Smooth muscle cell (in vitro differentiated cells): ENCODE measurements around the gene TXNL4A. TPM values are rescaled to one million over a fixed set of nuclear protein-coding genes. Genes with fewer than 3 reads are reported as not detected.

Experiments
- DNase-seq: peaks from one replicate; lab custom pipeline; 2025; ENCODE audit not compliant: unreplicated experiment; lab: John Stamatoyannopoulos, UW
- H2AFZ ChIP-seq: fragments of 200-600 bp; sonication (generic); 2 replicates; pipeline ENCODE4 v1.6.0; 2016; ENCODE audit warnings: antibody characterized with exemption, low read depth, mild to moderate bottlenecking
- H3F3A ChIP-seq: fragments of 200-600 bp; sonication (generic); 2 replicates; pipeline ENCODE4 v1.6.0; 2017; ENCODE audit warnings: antibody characterized with exemption, low read depth
- H3K27ac ChIP-seq: fragments of 200-600 bp; sonication (generic); 2 replicates; pipeline ENCODE4 v1.5.1; 2016; ENCODE audit warnings: low read depth, mild to moderate bottlenecking
- H3K27me3 ChIP-seq: fragments of 200-600 bp; sonication (generic); 2 replicates; pipeline ENCODE4 v1.6.1; 2016; ENCODE audit warnings: low read depth, mild to moderate bottlenecking
- H3K36me3 ChIP-seq: fragments of 200-600 bp; sonication (generic); 2 replicates; pipeline ENCODE4 v1.5.1; 2016; ENCODE audit warnings: low read depth
- H3K4me1 ChIP-seq: fragments of 200-600 bp; sonication (generic); 2 replicates; pipeline ENCODE4 v1.5.1; 2016; ENCODE audit warnings: low read depth
- H3K4me2 ChIP-seq: fragments of 200-600 bp; sonication (generic); 2 replicates; pipeline ENCODE4 v1.6.0; 2016; ENCODE audit warnings: mild to moderate bottlenecking
- H3K4me3 ChIP-seq: fragments of 200-600 bp; sonication (generic); 2 replicates; pipeline ENCODE4 v1.5.1; 2016; ENCODE audit warnings: mild to moderate bottlenecking
- H3K79me2 ChIP-seq: fragments of 200-600 bp; sonication (generic); 2 replicates; pipeline ENCODE4 v1.6.0; 2016; ENCODE audit warnings: low read depth, mild to moderate bottlenecking
- H3K9ac ChIP-seq: fragments of 200-600 bp; sonication (generic); 2 replicates; pipeline ENCODE4 v1.6.0; 2016; ENCODE audit warnings: low read depth
- H3K9me3 ChIP-seq: fragments of 200-600 bp; sonication (generic); replicated peaks from 2 replicates; pipeline ENCODE4 v1.5.1; 2016; ENCODE audit warnings: low read depth
- H4K20me1 ChIP-seq: fragments of 200-600 bp; sonication (generic); 2 replicates; pipeline ENCODE4 v1.6.0; 2016; ENCODE audit warnings: low read depth
- CTCF ChIP-seq: fragments of 200-600 bp; sonication (generic); IDR thresholded peaks from 2 replicates; pipeline ENCODE4 v1.5.1; 2017; ENCODE audit warnings: borderline replicate concordance, mild to moderate bottlenecking, antibody characterized with exemption; ENCODE audit not compliant: insufficient read depth, poor library complexity, severe bottlenecking
- WGBS: methylation state at CpG from one replicate; pipeline ENCODE4 v1.1.7; 2016; ENCODE audit warnings: low lambda C conversion rate; 5-methylcytosine and 5-hydroxymethylcytosine counted together
- polyA plus RNA-seq: library from polyadenylated mRNA; unstranded; fragments of >200 nt; fragmentation: Nextera tagmentation; extraction: Ambion mirVana; gene quantifications from 2 replicates; pipeline ENCODE4 v1.2.1, GENCODE V29; 2016
- total RNA-seq: library from RNA; depleted of rRNA; stranded (reverse); fragments of >200 nt; gene quantifications from 2 replicates; pipeline ENCODE4 v1.2.3, GENCODE V29; 2014

TXNL4A gene
- total and polyA plus RNA-seq, 2 experiments from 2014 or later = 62.2 to 243 TPM

GRCh38 chr18:79921984-79922965 lies 66.1 kb downstream of the TXNL4A start:
- Histone ChIP-seq H3K4me3 (no peak overlapping the region), H3K79me2 (no peaks in the 10 kb centered on the region), H3K36me3 (no peaks in the 10 kb centered on the region), H3K27me3 (no peaks in the 10 kb centered on the region), H3K27ac (no peak overlapping the region), H4K20me1 (peaks cover 36% of the 10 kb centered on the region), H3K4me1 (peaks cover 4% of the 10 kb centered on the region), H3F3A (no peaks in the 10 kb centered on the region), H2AFZ (no peak overlapping the region), H3K9me3 (no peaks in the 10 kb centered on the region), H3K4me2 (no peak overlapping the region), H3K9ac (no peak overlapping the region)
- TF ChIP-seq CTCF = no peak
- over 99% methylated on average over 22 of the region's 24 CpGs for WGBS
- no peak for DNase-seq

Other genes starting within 250 kb of the TXNL4A start
- gene KCNG2, start 190.6 kb downstream of the TXNL4A start, total RNA-seq = not detected in 2 replicates
- 0.17 and 0.34 TPM in 2 replicates for gene KCNG2, start 190.6 kb downstream of the TXNL4A start, polyA plus RNA-seq
- 21.2 and 23.6 TPM in 2 replicates for gene SLC66A2, start 36.9 kb downstream of the TXNL4A start, total RNA-seq
- gene SLC66A2, start 36.9 kb downstream of the TXNL4A start, polyA plus RNA-seq = 37.2 and 37.9 TPM in 2 replicates
- 11.8 and 24.6 TPM in 2 replicates for gene HSBP1L1, start 23.9 kb downstream of the TXNL4A start, total RNA-seq
- gene HSBP1L1, start 23.9 kb downstream of the TXNL4A start, polyA plus RNA-seq = 12.4 and 23.5 TPM in 2 replicates
- gene RBFA, start 45.9 kb upstream of the TXNL4A start, total RNA-seq = 15.0 and 16.3 TPM in 2 replicates
- gene RBFA, start 45.9 kb upstream of the TXNL4A start, polyA plus RNA-seq = 15.5 and 15.7 TPM in 2 replicates
- 24.2 and 28.3 TPM in 2 replicates for gene ADNP2, start 120.7 kb upstream of the TXNL4A start, total RNA-seq
- gene ADNP2, start 120.7 kb upstream of the TXNL4A start, polyA plus RNA-seq = 9.1 and 11.0 TPM in 2 replicates